ENCODE results near the gene BCAM.
"Not testable (repeated sequence)": the region's sequence is repeated elsewhere in the genome, so short reads cannot be mapped to it uniquely, and the experiment has no call there.

The BCAM gene

GRCh38 chr19:44772959-44773358, 35.9 kb upstream of the BCAM start:
- H3K4me3 ChIP-seq (replicated peaks; ENCODE audit: low read depth, low read length): no peak overlapping the region
- no peak for DNase-seq (ENCODE audit: low read depth)
- TF ChIP-seq, protein P1, sequence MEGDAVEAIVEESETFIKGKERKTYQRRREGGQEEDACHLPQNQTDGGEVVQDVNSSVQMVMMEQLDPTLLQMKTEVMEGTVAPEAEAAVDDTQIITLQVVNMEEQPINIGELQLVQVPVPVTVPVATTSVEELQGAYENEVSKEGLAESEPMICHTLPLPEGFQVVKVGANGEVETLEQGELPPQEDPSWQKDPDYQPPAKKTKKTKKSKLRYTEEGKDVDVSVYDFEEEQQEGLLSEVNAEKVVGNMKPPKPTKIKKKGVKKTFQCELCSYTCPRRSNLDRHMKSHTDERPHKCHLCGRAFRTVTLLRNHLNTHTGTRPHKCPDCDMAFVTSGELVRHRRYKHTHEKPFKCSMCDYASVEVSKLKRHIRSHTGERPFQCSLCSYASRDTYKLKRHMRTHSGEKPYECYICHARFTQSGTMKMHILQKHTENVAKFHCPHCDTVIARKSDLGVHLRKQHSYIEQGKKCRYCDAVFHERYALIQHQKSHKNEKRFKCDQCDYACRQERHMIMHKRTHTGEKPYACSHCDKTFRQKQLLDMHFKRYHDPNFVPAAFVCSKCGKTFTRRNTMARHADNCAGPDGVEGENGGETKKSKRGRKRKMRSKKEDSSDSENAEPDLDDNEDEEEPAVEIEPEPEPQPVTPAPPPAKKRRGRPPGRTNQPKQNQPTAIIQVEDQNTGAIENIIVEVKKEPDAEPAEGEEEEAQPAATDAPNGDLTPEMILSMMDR (IDR thresholded peaks at IDR 0.05; ENCODE audit: low read length, missing control alignments): no peak

- TF ChIP-seq, protein P1 (IDR thresholded peaks at IDR 0.05; ENCODE audit: low read length, missing control alignments): no peak
- DNase-seq (ENCODE audit: low read depth): no peak
- H3K4me3 ChIP-seq (replicated peaks; ENCODE audit: low read depth, low read length): no peak overlapping the region
Measured at GRCh38 chr19:44775676-44776240, 33.1 kb upstream of the BCAM start.

DNA sequence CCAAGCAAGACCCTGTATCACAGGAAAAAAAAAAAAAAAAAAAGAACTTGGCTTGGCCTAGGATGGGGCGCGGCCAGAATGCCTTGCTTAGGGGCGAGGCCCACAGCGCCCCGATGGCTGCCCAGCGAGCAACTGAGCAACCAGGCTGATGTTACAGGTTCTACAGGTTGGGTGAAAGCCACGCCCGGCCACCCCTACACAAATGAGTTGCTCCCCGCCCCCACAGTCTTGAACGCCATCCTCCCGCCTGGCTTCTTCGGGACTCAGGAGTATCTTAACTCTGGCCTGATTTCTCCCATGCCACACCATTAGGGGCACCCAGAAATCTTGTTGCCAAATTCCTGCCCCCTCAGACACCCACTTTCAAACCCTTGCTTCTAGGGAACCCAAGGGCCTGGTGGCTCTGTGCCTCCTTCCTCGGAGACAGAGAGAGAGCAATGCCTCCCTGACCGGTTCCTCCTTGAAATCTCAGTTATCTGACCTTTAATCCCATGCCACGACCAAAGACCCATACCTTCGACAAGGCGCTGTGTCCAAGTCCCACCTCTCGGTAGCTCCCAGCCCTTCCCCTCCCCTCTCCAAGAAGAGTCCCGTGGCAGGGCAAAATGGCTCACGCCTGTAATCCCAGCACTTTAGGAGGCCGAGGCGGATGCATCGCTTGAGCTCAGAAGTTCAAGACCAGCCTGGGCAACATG, 32.4 kb upstream of the BCAM start:
- TF ChIP-seq, protein P1 (IDR thresholded peaks at IDR 0.05; ENCODE audit: low read length, missing control alignments): no peak
- no peak for DNase-seq (ENCODE audit: low read depth)
- no peak overlapping the region for H3K4me3 ChIP-seq (replicated peaks; ENCODE audit: low read depth, low read length)

DNA sequence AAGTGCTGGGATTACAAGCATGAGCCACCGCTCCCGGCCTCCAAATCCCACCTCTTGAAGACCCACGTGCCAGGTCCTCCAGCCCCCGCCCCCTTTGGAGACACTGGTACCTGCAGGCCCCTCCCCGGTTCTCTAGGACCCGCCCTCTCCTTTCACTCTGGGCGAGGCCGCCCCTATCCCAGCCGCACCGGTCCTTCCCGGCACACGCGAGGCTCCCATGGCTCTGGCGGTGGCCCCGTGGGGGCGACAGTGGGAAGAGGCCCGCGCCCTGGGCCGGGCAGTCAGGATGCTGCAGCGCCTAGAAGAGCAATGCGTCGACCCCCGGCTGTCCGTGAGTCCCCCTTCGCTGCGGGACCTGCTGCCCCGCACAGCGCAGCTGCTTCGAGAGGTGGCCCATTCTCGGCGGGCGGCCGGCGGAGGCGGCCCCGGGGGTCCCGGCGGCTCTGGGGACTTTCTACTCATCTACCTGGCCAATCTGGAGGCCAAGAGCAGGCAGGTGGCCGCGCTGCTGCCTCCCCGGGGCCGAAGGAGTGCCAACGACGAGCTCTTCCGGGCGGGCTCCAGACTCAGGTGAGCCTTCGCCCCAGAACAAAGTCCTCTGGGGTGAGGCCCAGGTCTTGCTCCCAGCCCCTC, 31.1 kb upstream of the BCAM start, which contains the start of gene CBLC:
TSS of gene CBLC (plus strand) at position 176 of the 633 bp plus-strand sequence. CDS start at position 218, 42 bp downstream.
- TF ChIP-seq, protein P1 (IDR thresholded peaks at IDR 0.05; ENCODE audit: low read length, missing control alignments): no peak
- H3K4me3 ChIP-seq (replicated peaks; ENCODE audit: low read depth, low read length): no peak within 1 kb of the TSS
- no peak for DNase-seq (ENCODE audit: low read depth)

DNA sequence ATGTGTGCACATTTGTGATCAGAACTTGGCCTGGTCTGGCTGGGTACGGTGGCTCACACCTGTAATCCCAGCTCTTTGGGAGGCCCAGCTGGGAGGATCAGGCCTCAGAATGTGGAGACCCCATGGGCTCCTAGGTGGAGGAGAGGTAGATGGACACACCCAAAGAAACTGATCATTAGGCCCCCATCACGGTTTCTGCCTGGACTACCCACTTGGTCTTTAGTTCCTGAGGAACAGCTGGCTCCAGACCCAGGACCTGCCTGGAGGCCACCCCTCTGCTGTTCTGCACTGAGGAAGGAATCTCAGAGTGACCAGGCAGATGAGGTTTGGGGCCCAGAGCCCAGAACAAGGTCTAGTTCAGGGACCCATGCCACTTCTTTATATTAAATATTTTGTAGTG, 29.8 kb upstream of the BCAM start:
- no peak for DNase-seq (ENCODE audit: low read depth)
- TF ChIP-seq, protein P1 (IDR thresholded peaks at IDR 0.05; ENCODE audit: low read length, missing control alignments): no peak
- H3K4me3 ChIP-seq (replicated peaks; ENCODE audit: low read depth, low read length): no peak overlapping the region

DNA sequence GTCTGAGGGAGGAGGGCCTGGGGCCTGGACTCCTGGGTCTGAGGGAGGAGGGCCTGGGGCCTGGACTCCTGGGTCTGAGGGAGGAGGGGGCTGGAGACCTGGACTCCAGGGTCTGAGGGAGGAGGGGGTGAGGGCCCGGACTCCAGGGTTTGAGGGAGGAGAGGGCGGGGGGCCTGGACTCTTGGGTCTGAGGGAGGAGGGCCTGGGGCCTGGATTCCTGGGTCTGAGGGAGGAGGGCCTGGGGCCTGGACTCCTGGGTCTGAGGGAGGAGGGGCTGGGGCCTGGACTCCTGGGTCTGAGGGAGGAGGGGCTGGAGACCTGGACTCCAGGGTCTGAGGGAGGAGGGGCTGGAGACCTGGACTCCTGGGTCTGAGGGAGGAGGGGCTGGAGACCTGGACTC, 27.2 kb upstream of the BCAM start:
- not testable (repeated sequence) for H3K4me3 ChIP-seq (replicated peaks; ENCODE audit: low read depth, low read length); DNase-seq (ENCODE audit: low read depth)

DNA sequence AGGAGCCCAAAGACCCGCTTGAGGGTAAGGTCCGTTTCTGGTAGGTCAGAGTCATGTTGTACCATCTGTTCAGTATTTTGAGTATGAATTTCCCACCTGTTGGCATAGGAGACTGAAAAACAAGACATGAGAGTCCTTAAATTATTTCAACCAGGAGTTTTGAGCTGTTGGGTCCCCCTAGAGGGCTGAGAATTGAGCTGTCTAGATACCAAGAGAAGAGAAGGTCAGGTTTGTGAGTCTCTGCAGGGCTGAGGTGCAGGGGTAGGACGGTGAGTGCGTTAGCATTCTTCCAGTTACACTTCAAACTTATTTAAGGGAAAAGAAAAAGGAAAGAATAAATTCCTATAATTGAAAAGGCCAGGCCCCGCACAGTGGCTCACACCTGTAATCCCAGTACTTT, 26.2 kb upstream of the BCAM start:
- DNase-seq (ENCODE audit: low read depth): no peak
- TF ChIP-seq, protein P1 (IDR thresholded peaks at IDR 0.05; ENCODE audit: low read length, missing control alignments): peak; percentile 7
- H3K4me3 ChIP-seq (replicated peaks; ENCODE audit: low read depth, low read length): no peak overlapping the region
